AG04450 (cell line): ENCODE results near the gene SERPINA12. TPM values are rescaled to one million over a fixed set of nuclear protein-coding genes. Genes with fewer than 3 reads are reported as not detected.

ENCODE experiments used
- CTCF ChIA-PET: fragments of 300-600, 350-600 bp; formaldehyde crosslinking; extraction: SDS; loops from one replicate; lab custom pipeline; 2022; ENCODE audit warnings: antibody characterized with exemption, inconsistent platforms; lab: Charles Lee
- POLR2A ChIA-PET: fragments of 350-600 bp; formaldehyde crosslinking; extraction: SDS; loops from one replicate; lab custom pipeline; 2021; ENCODE audit warnings: antibody characterized with exemption, inconsistent platforms; lab: Yijun Ruan, JAX
- DNase-seq: peaks from one replicate; pipeline ENCODE4 v3.0.0-alpha.2; 2011; ENCODE audit warnings: low read depth, low spot score
- H3K27ac ChIP-seq: one replicate; pipeline ENCODE4 v1.5.1; 2012; ENCODE audit warnings: low read depth, low read length, control low read depth
- H3K27me3 ChIP-seq: one replicate; pipeline ENCODE4 v1.6.0; 2012; ENCODE audit warnings: low read length; ENCODE audit not compliant: control insufficient read depth, insufficient read depth
- H3K4me3 ChIP-seq: 2 replicates; pipeline ENCODE4 v1.5.1; 2011; ENCODE audit warnings: mild to moderate bottlenecking, low read depth, low read length, control low read depth
- H3K9me3 ChIP-seq: 2 replicates; pipeline ENCODE4 v1.5.1; 2012; ENCODE audit warnings: low read length; ENCODE audit not compliant: control insufficient read depth, insufficient read depth
- polyA plus RNA-seq: library from polyadenylated mRNA; depleted of rRNA; stranded (reverse); fragments of >200 nt; gene quantifications from 2 replicates; pipeline ENCODE4 v1.2.3, GENCODE V29; 2011
- TF ChIP-seq, protein P1 (sequence below): IDR thresholded peaks from 2 replicates; pipeline ENCODE4 v1.5.1; 2011; ENCODE audit warnings: low read depth, low read length, control low read depth, inconsistent platforms

SERPINA12 gene
- polyA plus RNA-seq, 1 experiment = not detected

DNA sequence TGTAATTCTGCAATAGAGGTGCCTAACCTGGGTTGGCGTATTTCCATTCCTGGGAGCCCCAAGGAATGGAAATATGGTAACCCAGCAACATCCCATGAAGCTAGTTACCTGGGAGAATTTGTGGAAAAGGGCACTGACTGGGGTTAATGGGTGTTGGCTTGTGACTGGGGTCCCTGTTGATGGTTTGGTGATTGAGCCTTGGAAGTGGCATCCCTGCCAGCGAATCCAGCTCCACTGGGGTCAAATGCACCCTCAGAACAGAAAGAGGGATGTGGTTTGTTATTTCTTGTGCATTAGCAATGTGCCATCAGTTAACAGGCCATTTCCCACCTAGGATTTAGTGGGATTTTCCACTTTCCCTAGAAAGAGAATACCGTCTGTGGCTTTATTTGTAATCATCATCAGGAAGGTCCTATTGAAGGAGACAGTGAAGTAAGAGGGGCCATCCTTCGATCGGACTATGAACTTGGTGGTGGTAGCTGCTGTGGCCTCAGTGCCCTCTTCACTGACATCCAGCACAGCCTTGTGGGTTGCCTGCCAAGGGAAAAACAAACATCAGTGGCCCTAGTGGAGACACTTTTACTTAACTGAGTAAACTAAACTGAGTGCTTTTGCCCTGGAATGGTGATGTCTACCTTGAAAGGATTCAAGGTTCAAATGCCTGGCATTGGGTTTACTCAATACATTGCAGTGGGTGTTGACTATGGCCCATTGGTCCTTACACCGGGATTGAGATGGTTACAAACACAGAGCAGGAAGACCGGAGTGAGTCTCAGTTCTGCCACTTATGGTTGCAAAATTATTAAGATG is 46.3 kb downstream of the SERPINA12 start:
- TF ChIP-seq, protein P1, sequence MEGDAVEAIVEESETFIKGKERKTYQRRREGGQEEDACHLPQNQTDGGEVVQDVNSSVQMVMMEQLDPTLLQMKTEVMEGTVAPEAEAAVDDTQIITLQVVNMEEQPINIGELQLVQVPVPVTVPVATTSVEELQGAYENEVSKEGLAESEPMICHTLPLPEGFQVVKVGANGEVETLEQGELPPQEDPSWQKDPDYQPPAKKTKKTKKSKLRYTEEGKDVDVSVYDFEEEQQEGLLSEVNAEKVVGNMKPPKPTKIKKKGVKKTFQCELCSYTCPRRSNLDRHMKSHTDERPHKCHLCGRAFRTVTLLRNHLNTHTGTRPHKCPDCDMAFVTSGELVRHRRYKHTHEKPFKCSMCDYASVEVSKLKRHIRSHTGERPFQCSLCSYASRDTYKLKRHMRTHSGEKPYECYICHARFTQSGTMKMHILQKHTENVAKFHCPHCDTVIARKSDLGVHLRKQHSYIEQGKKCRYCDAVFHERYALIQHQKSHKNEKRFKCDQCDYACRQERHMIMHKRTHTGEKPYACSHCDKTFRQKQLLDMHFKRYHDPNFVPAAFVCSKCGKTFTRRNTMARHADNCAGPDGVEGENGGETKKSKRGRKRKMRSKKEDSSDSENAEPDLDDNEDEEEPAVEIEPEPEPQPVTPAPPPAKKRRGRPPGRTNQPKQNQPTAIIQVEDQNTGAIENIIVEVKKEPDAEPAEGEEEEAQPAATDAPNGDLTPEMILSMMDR = no peak
- H3K4me3 ChIP-seq = no peak overlapping the region
- DNase-seq = no peak
- POLR2A ChIA-PET = no interaction called here
- H3K9me3 ChIP-seq = no peaks in the 10 kb centered on the region; the same call in 1 of the 2 replicates
- H3K27me3 ChIP-seq = peaks cover 3% of the 10 kb centered on the region
- no peak overlapping the region for H3K27ac ChIP-seq
- CTCF ChIA-PET = interaction anchor here (0.6 to 1.6 kb wide), 2 partner anchors 23 to 29 kb away, joined by 5 to 6 read pairs; no protein-coding TSS in a partner anchor

DNA sequence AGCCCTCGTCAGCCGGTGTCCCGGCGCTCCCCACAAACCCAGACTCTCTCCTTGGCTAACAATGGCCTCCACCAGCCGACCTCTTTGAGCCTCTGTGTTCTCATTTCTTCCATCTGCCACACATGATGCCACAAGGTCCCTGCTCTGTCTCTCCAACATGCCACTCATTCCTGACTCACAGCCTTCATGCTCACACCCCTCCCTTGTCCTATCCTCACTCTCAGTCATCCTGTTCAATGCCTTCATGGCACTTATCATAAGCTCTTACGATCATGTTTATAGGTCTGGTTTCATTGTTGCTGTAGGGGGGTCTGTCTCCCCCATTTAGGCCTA is 47.1 kb downstream of the SERPINA12 start:
- POLR2A ChIA-PET = no interaction called here
- H3K27me3 ChIP-seq = peaks cover 3% of the 10 kb centered on the region
- no peak overlapping the region for H3K4me3 ChIP-seq
- CTCF ChIA-PET = interaction anchor here (0.6 kb wide), 1 partner anchor 28 kb away, joined by 5 read pairs; no protein-coding TSS in a partner anchor
- no peaks in the 10 kb centered on the region; the same call in 1 of the 2 replicates for H3K9me3 ChIP-seq
- TF ChIP-seq, protein P1 = no peak
- H3K27ac ChIP-seq = no peak overlapping the region
- DNase-seq = no peak

DNA sequence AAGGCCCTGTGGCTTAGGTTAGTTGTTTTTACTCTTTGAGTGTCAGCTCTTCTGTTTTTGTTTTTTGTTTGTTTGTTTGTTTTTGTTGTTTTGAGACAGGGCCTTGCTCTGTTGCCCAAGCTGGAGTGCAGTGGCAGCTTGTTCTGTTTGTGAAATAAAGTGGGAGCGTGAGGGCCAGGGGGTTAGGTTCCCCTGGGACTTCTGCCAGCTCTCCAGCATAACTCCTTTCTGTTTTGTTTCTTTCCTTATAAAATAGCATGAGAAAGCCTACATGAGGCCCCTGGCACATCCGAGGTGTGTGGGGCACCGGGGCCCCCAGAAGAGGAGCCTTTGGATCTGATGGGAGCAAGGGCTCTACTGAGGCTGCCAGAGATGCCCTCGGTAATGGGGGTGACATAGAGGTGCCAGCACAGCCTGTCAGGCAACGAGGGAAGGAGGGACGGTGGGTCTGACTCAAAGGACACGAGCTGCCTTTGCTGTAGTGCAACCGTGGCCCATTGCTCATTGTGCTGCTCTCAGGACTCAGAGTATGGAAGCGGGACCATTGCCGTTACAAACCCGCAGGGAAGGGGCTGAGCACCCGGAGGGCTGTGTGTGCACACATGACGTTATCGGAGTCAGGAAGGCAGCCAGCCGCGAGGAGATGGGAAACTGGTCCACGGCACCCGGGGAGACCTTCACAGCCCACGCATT is 47.6 kb downstream of the SERPINA12 start:
- Histone ChIP-seq H3K9me3 (no peaks in the 10 kb centered on the region; the same call in 1 of the 2 replicates), H3K27ac (no peak overlapping the region), H3K27me3 (peaks cover 3% of the 10 kb centered on the region), H3K4me3 (no peak overlapping the region)
- ChIA-PET POLR2A (no interaction called here), CTCF (no interaction called here)
- DNase-seq = no peak
- TF ChIP-seq, protein P1 = no peak

DNA sequence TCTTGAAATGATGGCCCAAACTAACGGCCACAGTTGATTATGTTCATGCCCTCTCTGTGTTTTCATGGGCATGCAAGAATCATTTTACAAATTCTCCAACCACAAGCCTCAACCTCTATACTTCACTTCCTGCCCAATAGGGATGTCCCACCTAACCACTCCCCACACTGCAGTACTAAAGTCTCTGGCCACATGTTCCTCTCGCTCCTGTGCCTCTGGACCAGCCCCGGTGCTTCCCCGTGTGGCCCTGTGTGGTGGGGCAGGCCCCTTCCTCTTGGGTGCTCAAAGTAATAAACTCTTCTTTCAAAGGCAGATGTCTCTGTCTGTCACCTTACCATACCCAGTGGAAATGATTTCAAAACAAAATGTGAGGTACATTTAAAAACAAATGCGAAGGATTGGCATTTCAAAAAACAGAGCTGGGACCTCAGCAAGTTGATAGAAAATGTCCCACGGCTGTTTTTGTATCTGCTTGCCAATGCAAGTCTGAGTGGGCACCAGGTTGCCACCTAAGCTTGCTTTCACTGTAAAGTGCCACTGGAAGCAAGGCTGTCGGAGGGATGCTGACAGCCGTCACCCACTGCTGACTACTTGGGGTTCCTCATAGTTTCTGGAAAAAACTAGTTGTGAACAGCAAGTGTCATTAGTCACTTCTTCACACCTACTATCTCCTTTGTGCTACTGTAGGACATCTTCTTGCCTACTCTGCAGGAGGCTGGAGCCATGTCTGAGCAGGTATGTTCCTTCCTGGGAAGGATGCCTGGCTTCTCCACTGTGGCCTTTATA is 48.4 kb downstream of the SERPINA12 start:
- Histone ChIP-seq H3K4me3 (no peak overlapping the region), H3K27ac (no peak overlapping the region), H3K9me3 (no peaks in the 10 kb centered on the region; the same call in 1 of the 2 replicates), H3K27me3 (peaks cover 3% of the 10 kb centered on the region)
- CTCF ChIA-PET = no interaction called here
- no peak for DNase-seq
- TF ChIP-seq, protein P1 = no peak
- POLR2A ChIA-PET = no interaction called here
